ENCODE results near the gene ATP8A2.
"Not testable (repeated sequence)": the region's sequence is repeated elsewhere in the genome, so short reads cannot be mapped to it uniquely, and the experiment has no call there.

The ATP8A2 gene

GRCh38 chr13:25811506-25811905 lies 439.7 kb downstream of the ATP8A2 start:
- no peaks in the 10 kb centered on the region for H3K36me3 ChIP-seq (ENCODE audit: low read depth)
- ATAC-seq (ENCODE audit: low read depth), result no peak

DNA sequence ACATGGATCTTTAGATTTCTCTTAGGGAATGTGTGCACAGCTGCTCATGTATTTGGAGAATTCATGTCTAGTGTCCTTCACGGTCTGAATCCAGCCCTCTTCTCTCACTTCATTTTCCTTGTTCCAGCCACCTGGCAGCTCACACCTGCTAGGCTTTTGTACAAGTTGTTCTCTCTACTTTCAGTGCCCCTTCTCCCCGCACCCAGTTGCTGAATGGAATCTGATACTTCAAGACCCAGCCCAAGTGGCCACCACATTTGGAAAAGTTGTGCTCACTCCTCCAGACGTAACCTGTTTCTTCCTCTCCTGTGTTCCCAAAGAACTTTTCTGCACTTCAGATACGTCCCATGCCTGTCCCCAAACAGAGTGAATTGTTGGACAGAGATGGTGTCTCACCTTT lies 444.5 kb downstream of the ATP8A2 start:
- no peak for DNase-seq (ENCODE audit: low spot score)
- H3K27me3 ChIP-seq (ENCODE audit: insufficient read depth, poor library complexity, severe bottlenecking), result no peaks in the 10 kb centered on the region
- TF ChIP-seq, protein P1, sequence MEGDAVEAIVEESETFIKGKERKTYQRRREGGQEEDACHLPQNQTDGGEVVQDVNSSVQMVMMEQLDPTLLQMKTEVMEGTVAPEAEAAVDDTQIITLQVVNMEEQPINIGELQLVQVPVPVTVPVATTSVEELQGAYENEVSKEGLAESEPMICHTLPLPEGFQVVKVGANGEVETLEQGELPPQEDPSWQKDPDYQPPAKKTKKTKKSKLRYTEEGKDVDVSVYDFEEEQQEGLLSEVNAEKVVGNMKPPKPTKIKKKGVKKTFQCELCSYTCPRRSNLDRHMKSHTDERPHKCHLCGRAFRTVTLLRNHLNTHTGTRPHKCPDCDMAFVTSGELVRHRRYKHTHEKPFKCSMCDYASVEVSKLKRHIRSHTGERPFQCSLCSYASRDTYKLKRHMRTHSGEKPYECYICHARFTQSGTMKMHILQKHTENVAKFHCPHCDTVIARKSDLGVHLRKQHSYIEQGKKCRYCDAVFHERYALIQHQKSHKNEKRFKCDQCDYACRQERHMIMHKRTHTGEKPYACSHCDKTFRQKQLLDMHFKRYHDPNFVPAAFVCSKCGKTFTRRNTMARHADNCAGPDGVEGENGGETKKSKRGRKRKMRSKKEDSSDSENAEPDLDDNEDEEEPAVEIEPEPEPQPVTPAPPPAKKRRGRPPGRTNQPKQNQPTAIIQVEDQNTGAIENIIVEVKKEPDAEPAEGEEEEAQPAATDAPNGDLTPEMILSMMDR (IDR thresholded peaks at IDR 0.05; ENCODE audit: poor library complexity, severe bottlenecking), result no peak
- H3K9me3 ChIP-seq (ENCODE audit: severe bottlenecking), result no peaks in the 10 kb centered on the region
- H3K4me3 ChIP-seq (ENCODE audit: severe bottlenecking), result no peak overlapping the region
- no peak for ATAC-seq (ENCODE audit: low read depth)
- H3K36me3 ChIP-seq (ENCODE audit: low read depth), result no peaks in the 10 kb centered on the region
- H3K4me1 ChIP-seq (ENCODE audit: insufficient read depth, poor library complexity, severe bottlenecking), result no peaks in the 10 kb centered on the region
- no peak overlapping the region for H3K27ac ChIP-seq (ENCODE audit: poor library complexity, severe bottlenecking)

More at GRCh38 chr13:25811506-25811905, 439.7 kb downstream of the ATP8A2 start:
- Histone ChIP-seq H3K4me1 (ENCODE audit: insufficient read depth, poor library complexity, severe bottlenecking) (no peaks in the 10 kb centered on the region), H3K4me3 (ENCODE audit: severe bottlenecking) (no peak overlapping the region), H3K9me3 (ENCODE audit: severe bottlenecking) (no peaks in the 10 kb centered on the region), H3K27ac (ENCODE audit: poor library complexity, severe bottlenecking) (no peak overlapping the region), H3K27me3 (ENCODE audit: insufficient read depth, poor library complexity, severe bottlenecking) (no peaks in the 10 kb centered on the region)
- TF ChIP-seq, protein P1 (IDR thresholded peaks at IDR 0.05; ENCODE audit: poor library complexity, severe bottlenecking), result no peak
- no peak for DNase-seq (ENCODE audit: low spot score)

- Histone ChIP-seq H3K9me3 (ENCODE audit: severe bottlenecking) (no peaks in the 10 kb centered on the region), H3K27ac (ENCODE audit: poor library complexity, severe bottlenecking) (no peak overlapping the region), H3K4me3 (ENCODE audit: severe bottlenecking) (no peak overlapping the region), H3K36me3 (ENCODE audit: low read depth) (no peaks in the 10 kb centered on the region), H3K27me3 (ENCODE audit: insufficient read depth, poor library complexity, severe bottlenecking) (no peaks in the 10 kb centered on the region), H3K4me1 (ENCODE audit: insufficient read depth, poor library complexity, severe bottlenecking) (no peaks in the 10 kb centered on the region)
- TF ChIP-seq, protein P1 (IDR thresholded peaks at IDR 0.05; ENCODE audit: poor library complexity, severe bottlenecking), result no peak
- ATAC-seq (ENCODE audit: low read depth) (no peak), DNase-seq (ENCODE audit: low spot score) (no peak)
Observed at GRCh38 chr13:25819856-25820530, 448.2 kb downstream of the ATP8A2 start.

DNA sequence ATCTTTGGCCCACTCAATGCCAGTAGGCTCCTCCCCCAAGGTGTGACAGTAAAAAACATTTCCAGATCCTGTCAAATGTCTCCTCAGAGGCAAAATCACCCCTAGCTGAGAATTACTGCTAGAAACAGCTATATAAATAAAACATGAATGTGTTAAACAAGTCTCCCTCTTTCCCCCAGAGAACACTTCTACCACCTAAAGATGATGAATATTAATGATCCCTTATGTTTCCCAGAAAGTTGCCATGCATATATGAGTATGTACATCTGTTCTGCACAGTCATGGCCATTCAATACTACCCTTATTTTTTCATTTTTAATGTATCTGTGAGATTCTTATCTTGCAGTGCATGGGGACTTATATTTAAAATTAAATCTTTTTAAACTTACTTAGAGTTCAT lies 450.0 kb downstream of the ATP8A2 start:
- H3K4me1 ChIP-seq (ENCODE audit: insufficient read depth, poor library complexity, severe bottlenecking), result no peaks in the 10 kb centered on the region
- H3K27ac ChIP-seq (ENCODE audit: poor library complexity, severe bottlenecking), result no peak overlapping the region
- TF ChIP-seq, protein P1 (IDR thresholded peaks at IDR 0.05; ENCODE audit: poor library complexity, severe bottlenecking), result no peak
- H3K27me3 ChIP-seq (ENCODE audit: insufficient read depth, poor library complexity, severe bottlenecking), result no peaks in the 10 kb centered on the region
- H3K36me3 ChIP-seq (ENCODE audit: low read depth), result no peaks in the 10 kb centered on the region
- ATAC-seq (ENCODE audit: low read depth) (no peak), DNase-seq (ENCODE audit: low spot score) (no peak)
- H3K9me3 ChIP-seq (ENCODE audit: severe bottlenecking), result no peaks in the 10 kb centered on the region
- no peak overlapping the region for H3K4me3 ChIP-seq (ENCODE audit: severe bottlenecking)

DNA sequence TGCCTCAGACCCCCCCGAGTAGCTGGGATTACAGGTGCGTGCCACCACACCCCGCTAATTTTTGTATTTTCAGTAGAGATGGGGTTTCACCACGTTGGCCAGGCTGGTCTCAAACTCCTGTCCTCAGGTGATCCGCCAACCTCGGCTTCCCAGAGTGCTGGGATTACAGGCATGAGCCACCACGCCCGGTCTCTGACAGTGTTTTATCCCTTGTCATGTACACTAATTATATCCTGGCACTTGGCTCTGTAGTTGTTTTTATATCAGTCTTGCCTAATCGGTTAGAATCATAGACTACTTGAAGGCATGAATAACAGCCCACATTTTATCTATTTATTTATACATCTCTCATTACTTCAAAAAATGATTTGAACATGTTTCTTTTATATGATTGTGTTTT lies 455.4 kb downstream of the ATP8A2 start:
- not testable (repeated sequence) for H3K36me3 ChIP-seq (ENCODE audit: low read depth); H3K4me3 ChIP-seq (ENCODE audit: severe bottlenecking); H3K9me3 ChIP-seq (ENCODE audit: severe bottlenecking); ATAC-seq (ENCODE audit: low read depth); H3K27ac ChIP-seq (ENCODE audit: poor library complexity, severe bottlenecking); H3K4me1 ChIP-seq (ENCODE audit: insufficient read depth, poor library complexity, severe bottlenecking); H3K27me3 ChIP-seq (ENCODE audit: insufficient read depth, poor library complexity, severe bottlenecking); DNase-seq (ENCODE audit: low spot score)

All from RWPE2 (cell line).